Activated CD4-positive, CD25-positive, alpha-beta regulatory T cell treated with anti-CD3 and anti-CD28 coated beads, Interleukin-2, amount 50 U/mL, for 72 hours (primary cell): ENCODE measurements around the gene AUTS2.

Experiments used
- DNase-seq: peaks from one replicate; pipeline ENCODE4 v3.0.0; 2021

The AUTS2 gene

GRCh38 chr7:70098905-70099672 is 500.8 kb downstream of the AUTS2 start:
- no peak for DNase-seq

GRCh38 chr7:70104243-70104642 is 506.0 kb downstream of the AUTS2 start:
- no peak for DNase-seq

DNA sequence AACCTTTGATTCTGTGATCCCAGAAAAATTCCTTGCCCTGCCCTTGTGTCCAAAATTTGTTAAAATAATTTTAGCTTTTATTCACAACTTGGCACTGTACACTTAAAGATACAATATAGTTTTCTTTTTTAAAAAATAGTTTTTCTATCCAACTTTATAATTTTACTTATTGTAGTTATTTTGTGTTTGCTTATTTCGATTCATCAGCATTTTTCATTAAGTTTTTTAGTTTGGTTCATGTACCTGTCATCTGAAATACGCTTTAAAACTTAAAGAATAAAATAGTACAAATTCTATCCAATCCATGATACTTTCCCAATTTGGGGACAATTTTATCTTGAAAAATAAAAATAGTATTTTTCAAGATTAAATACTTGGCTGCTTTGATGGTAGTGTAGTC is 514.8 kb downstream of the AUTS2 start:
- DNase-seq = no peak

GRCh38 chr7:70113536-70113935 is 515.3 kb downstream of the AUTS2 start:
- no peak for DNase-seq

DNA sequence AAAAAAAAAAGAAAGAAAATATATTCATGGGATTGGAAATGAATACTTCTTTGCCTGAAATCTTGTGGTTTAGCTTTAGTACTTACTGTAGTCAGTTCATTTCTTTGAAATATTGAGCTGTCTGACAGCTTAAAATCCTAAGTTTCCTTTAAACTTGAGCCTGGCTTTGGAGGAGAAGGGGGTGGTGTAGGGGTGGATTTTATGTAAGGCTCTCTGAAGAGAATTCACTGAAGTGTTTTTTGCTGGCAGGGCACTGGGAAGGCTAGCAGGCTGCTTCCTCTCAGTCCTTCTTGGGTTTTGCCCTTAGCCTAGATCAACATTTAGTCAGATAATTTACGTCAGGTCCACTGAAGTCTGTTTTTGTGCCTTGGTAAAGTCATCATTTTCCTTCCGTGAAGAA is 516.5 kb downstream of the AUTS2 start:
- DNase-seq = no peak

GRCh38 chr7:70116244-70116643 is 518.0 kb downstream of the AUTS2 start:
- no peak for DNase-seq

DNA sequence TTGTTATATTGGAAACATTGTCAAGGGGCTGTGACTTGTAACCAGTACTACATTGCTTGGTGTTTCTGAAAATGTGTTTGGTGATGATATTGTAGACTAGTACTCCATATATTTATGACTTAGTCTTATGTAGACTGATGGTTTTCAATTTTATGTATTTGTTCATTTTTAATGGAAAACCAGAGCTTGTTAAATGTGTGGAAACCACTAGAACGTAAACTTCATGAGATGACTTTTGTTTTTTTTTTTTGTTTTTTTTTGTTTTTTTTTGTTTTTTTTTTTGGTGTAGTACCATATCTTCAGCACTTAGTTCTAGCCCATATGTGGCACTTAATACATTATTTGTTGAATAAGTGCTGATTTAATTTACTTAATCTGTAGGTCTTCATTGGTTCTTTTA is 518.6 kb downstream of the AUTS2 start:
- DNase-seq = no peak

DNA sequence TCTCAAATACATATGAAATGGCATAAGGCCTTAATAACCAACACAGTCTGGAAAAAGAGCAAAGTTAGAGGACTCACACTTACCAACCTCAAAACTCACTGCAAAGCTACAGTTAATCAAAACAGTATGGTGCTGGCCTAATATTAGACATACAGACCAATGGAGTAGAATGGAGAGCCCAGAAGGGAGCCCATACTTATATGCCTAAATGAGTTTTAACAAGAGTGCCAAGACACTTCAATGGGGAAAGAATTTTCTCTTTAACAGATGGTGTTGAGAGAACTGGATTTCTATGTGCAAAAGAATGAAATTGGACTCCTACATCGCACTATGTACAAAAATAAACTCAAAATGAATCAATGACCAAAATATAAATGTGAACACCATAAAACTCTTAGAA is 522.6 kb downstream of the AUTS2 start:
- DNase-seq = no peak

DNA sequence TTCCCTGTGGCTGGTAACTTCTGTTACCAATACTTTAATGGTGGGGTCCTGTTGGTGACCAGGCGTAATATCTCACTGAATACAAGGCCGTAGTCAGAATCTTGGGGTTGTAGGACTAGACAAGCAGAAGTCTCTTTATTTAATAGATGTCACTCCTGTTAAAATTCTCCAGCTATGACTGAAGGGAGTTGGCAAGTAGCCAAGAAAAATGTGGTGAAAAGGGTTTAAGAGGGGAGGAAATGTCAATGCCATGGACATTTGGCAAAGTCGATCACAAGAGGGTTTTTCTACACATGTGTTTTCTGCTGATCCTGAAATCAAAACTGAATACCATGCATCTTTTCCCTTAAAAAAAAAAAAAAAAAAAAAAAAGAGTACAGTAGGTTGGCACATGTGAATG is 533.5 kb downstream of the AUTS2 start:
- DNase-seq = no peak

- DNase-seq = no peak
These were observed 534.1 kb downstream of the AUTS2 start for GRCh38 chr7:70132226-70132851.

DNA sequence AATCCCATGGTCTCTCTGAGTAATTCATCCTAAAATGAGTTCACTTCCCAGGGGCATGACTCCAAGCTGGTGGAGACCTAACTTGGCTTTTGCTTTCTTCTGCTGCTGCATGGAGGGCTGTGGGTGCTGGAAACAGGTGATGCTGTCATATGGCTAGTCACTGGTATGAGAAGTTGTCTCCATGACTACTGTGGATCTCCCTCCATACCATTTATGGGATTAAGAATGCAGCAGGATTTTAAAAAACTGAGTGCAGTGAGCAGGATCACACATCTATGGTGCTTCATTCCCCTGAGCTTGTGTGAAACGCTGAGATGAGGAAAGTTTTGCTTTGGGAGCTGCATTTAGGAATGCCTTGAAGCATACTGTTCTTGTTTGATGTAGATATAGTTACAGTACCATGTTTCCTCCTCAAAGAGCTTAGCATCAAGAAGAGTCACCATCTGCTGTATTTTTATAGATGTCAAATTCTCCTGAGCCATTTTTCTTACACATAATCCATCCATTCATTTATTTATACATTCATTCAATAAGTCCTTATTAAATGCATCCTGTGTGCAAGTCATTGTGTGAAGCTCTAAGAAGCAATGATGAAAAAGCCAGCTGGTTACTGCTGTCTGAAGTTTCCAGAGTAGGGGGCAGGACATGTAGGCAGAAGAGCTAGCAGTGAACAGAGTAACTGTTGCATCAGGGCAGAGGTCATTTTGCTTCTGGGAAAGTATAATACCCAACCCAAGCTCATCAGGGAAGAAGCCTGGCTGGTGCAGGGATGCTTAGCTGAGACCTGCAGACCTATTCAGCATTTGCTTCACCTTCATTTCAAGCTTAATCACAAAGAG is 534.8 kb downstream of the AUTS2 start:
- DNase-seq = no peak

- DNase-seq = no peak
These were observed 535.9 kb downstream of the AUTS2 start for GRCh38 chr7:70134029-70134770.

DNA sequence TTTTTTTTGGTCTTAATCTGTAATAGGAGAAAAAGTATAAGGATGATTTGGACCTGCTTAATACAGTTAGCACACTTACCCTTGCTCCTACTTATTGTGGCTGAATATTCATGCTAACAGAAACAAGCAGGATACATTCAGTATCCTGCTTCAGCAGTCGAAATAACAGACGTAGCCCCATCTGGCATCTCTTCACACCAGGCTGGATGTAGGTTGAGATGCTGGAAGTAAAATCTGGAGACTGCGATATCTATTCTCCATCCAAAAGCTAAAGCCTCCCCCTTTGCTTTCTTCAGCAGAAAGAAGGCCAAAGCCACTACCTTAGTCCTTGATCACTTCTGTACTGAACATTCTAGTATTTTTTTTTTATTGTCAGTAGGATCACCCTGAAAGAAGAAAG is 537.4 kb downstream of the AUTS2 start:
- DNase-seq = no peak

DNA sequence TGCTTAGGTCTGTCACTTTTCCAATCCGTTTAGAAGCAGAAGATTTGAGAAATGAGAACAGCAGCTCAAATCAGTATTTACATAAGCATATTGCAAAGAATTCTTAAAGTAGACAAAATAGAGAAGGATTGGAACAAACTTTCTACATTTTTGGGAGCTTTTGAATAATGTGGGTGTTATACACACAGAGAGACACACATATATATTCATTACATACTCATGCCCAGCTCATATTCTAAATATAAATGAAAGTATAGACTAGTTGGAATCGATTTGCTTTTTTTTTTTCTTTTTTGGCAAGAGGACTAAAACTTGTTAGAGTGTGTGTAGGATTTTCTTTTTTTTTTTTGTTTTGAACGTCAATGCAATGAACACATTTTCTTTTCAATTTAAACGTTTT is 538.9 kb downstream of the AUTS2 start:
- DNase-seq = no peak

- DNase-seq = no peak
These were observed 544.1 kb downstream of the AUTS2 start for GRCh38 chr7:70142247-70142932.

- no peak for DNase-seq
These were observed 545.1 kb downstream of the AUTS2 start for GRCh38 chr7:70143075-70144044.

DNA sequence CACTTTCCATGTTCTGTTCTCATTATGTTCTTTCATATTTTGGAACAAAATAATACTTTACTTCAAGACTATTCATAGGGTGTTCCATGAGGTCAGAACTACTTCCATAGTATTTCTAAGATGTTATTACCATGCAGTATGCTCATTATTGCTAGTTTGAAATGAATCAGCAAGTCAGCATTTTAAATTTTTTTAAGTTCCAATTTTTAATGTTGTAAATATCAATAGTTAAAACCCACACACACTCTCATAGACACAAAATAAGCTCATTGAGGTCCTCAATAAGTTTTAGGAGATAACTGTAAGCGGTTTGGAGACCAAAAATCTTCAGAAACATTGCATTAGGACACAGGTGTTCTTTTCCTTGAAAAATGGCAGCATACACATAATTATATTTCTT is 550.7 kb downstream of the AUTS2 start:
- no peak for DNase-seq

DNA sequence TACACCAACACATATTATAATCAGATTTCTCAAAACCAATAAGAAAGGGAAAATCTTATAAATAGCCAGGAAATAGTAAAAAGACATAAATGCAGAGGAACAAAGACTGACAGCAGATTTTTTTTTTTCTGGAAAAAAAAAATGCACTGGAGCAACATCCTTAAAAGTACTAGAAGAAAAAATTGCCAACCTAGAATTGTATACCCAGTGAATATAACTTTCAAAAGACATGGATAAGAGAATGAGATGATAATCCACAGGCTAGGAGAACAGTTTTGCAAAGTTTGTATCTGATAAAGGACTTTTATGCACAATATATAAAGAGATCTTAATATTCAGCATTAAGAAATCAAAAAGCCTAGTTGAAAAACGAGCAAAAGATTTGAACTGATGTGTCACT is 554.0 kb downstream of the AUTS2 start:
- DNase-seq = no peak

- DNase-seq = no peak
These were observed 555.7 kb downstream of the AUTS2 start for GRCh38 chr7:70153933-70154332.

- no peak for DNase-seq
These were observed 556.4 kb downstream of the AUTS2 start for GRCh38 chr7:70154521-70155180.

- DNase-seq = no peak
These were observed 557.8 kb downstream of the AUTS2 start for GRCh38 chr7:70156057-70156456.
